ENCODE results near the gene P2RY11.
A peak's percentile ranks its signal among the peaks of the same experiment; 100 is the strongest.

The P2RY11 gene

GRCh38 chr19:10141973-10142372 lies 30.5 kb downstream of the P2RY11 start:
- DNase-seq = no peak

- DNase-seq = peak; percentile 67 to 88
These were observed 31.3 kb downstream of the P2RY11 start for GRCh38 chr19:10142701-10143375.

GRCh38 chr19:10143681-10144080 lies 32.2 kb downstream of the P2RY11 start:
- peak in 1 of 2 donors; percentile 43 for DNase-seq

DNA sequence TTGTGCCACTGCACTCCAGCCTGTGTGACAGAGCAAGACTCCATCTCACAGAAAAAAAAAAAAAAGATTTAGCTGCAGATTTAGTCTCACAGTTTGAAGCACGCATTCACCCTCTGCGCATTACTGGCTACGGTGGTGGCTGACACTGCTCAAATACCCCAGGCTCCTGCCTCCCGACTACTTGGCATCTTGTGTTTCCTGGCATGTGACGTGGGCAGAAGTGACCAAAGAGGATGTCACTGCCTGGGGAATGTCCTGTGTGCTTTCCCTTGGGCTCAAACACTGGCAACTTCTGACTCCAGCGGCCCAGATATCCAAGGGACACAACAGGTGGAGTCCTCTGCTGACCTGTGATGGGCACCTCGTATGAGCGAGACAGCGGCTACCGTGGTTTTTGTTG lies 32.9 kb downstream of the P2RY11 start:
- DNase-seq = peak in 1 of 2 donors; percentile 39

GRCh38 chr19:10145031-10145430 lies 33.5 kb downstream of the P2RY11 start:
- no peak for DNase-seq

GRCh38 chr19:10146142-10146541 lies 34.6 kb downstream of the P2RY11 start:
- DNase-seq = no peak

DNA sequence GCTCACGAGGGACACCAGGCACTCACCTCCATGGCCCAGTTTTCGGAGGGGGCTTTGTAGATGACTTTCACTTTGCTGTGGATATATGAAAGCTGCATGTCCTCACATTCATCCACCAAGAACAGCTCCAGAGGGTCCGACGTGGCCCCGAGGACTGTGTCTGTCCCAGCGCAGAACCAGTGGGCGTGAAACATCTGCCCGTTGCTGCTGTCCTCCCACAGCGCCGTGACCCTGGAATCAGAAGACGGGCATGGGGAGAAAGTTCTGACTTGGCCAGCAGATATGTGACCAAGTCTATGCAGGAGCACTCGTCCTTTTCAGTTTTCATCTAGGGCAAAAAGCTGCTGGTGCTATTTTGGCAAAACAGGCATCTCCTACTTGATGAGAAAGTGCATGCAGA lies 37.9 kb downstream of the P2RY11 start:
- no peak for DNase-seq

DNA sequence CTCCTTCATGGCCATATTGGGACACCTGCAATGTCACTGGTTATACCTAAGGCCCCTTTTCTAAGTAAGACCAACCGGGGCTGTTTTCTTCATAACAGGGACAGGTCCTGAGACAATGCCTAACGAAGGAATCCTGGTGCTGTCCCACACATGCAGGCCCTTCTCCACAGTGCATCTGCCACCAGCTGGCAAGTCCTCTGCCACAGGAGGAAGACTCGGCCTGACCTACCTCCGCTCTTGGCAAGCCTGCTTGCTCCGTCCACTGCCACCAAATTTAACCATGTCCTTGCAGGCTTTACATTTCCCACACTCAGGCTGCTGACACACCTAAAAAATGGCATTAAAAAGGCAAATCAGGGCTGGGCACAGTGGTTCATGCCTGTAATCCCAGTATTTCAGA lies 40.0 kb downstream of the P2RY11 start:
- DNase-seq = no peak

DNA sequence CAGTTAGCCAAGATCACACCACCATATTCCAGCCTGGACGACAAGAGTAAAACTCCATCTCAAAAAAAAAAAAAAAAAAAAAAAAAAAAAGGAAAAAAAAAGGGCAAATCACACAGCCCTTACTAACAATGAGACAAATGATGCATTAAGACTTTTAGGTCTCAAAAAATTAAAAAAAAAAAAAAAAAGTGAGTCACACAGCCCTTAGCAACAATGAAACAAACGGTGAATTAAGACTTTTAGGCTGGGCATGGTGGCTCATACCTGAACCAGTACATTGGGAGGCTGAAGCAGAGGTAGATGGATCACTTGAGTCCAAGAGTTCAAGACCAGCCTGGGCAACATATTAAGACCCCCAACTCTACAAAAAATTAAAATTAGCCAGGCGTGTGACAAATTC lies 40.6 kb downstream of the P2RY11 start:
- no peak for DNase-seq

DNA sequence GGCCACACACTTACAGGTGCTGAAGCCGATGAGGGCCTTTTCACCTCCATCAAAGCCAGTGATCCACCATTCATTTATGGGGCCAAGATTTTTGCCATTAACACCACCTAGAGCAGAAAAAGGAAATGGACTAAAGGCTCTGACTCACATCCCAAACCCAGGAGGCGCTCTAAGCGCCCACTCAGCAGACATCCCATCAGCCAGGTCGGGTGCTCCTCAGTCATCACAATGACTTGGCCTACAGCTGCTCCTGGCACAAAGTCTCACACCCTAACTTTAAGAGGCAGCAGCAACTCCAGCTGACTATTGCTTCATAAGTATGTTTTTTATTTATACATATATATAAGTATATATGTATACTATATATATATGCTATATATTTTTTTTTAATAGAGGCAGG lies 44.3 kb downstream of the P2RY11 start:
- no peak for DNase-seq

DNA sequence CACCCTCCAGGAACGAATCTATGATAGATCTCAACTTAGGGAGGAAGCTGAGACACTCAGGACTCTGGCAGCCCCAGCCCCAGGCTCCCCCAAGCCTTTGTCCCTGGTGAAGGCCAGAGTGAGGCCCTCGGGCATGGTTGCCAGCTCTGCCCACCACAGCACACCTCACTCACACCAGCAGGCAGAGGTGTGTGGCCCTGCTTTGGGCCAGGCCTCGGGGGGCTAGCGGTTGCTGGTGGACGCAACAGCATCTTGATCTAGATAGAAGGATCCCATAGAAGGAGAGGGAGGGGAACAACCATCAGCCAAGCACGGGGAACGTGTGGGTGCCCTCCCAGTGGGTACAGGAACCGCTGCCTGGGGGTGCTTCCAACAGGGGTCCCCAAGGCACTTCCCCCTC lies 46.6 kb downstream of the P2RY11 start:
- no peak for DNase-seq

- DNase-seq = no peak
These were observed 47.0 kb downstream of the P2RY11 start for GRCh38 chr19:10158485-10158884.

DNA sequence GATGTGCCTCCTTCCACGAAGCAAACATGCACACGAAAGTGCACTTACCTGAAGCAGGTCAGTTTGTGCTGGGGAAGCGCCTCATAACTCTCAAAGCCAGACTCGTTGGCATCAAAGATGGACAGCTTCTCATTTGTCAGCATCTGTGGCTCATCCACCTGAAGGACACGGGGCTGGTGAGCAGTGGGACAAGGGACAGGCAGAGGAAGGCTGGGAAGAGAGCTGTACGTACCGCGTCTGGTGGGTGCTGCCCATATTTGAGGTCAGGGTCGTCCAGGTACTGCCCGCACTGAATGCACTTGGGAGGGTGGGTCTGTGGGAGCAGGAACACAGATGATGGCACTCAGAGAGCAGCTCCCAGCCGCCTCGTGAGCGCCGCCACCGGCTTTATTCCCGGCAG lies 48.1 kb downstream of the P2RY11 start:
- no peak for DNase-seq

DNA sequence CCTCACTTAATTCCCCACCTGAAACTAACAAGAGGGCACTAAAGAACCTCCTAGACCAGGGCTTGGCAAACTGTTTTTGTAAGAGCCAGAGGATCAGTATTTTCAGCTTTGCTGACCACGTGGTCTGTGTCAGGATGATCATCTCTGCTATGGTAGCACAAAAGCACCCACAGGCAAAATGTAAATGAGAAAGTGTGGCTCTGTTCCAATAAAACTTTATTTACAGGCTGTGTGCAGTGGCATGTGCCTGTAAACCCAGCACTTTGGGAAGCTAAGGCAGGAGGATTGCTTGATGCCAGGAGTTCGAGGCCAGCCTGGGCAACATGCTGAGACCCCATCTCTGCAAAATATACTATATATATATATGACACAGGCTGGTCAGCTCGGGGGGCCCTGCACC lies 52.0 kb downstream of the P2RY11 start:
- DNase-seq = no peak

All from CD4-positive, alpha-beta T cell treated with Interleukin-4 for 1 hour (primary cell).